ENCODE measurements around the gene DNAJC1. TPM values are rescaled to one million over a fixed set of nuclear protein-coding genes. Genes with fewer than 3 reads are reported as not detected.
A peak's percentile ranks its signal among the peaks of the same experiment; 100 is the strongest.
"Not testable (repeated sequence)": the region's sequence is repeated elsewhere in the genome, so short reads cannot be mapped to it uniquely, and the experiment has no call there.

Gene DNAJC1, protein sequence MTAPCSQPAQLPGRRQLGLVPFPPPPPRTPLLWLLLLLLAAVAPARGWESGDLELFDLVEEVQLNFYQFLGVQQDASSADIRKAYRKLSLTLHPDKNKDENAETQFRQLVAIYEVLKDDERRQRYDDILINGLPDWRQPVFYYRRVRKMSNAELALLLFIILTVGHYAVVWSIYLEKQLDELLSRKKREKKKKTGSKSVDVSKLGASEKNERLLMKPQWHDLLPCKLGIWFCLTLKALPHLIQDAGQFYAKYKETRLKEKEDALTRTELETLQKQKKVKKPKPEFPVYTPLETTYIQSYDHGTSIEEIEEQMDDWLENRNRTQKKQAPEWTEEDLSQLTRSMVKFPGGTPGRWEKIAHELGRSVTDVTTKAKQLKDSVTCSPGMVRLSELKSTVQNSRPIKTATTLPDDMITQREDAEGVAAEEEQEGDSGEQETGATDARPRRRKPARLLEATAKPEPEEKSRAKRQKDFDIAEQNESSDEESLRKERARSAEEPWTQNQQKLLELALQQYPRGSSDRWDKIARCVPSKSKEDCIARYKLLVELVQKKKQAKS
- total RNA-seq (2014; rRNA removed; shearing (Covaris generic); ENCODE audit: low replicate concordance), result 51.6 and 64.0 TPM in 2 replicates

DNA sequence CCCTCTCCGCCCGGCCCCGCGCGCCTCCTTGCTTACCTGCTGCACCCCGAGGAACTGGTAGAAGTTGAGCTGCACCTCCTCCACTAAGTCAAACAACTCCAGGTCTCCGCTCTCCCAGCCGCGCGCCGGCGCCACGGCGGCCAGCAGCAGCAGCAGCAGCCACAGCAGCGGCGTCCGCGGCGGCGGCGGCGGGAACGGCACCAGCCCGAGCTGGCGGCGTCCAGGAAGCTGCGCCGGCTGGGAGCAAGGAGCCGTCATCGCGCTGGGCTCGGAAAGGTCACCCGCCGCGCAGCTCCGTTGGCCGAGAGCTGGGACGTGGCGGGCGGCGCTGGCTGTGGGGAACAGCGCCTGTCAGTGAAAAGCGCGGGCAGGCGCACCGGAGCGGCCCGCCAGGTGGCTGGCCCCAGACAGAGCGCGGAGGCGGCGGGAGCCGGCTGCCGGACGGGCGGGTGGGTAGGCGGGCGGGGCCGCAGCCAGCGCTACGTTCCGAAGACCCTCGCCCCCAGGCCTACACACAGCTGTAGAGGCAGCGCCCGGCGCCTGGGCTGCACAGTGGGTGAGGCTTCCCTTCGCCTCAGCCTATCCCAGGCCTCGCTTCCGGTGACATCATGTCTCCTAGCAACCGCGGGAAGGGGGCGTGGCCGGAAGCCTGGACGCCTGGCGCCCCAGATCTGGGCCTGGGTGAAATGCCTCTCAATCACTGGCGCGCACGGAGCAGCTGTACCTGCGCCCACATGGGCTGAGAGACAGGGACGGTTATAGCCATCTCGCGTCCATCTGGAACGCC, at the start of gene DNAJC1:
Gene DNAJC1, minus strand, starts transcription at position 554 of the 787 bp plus-strand sequence. Its CDS starts 296 bp downstream, at position 258.
- in situ Hi-C loops (cut with HindIII; ENCODE audit: low pct_unique_long_range_greater_than_20kb, low sequenced_read_pairs), result no loop called here

DNA sequence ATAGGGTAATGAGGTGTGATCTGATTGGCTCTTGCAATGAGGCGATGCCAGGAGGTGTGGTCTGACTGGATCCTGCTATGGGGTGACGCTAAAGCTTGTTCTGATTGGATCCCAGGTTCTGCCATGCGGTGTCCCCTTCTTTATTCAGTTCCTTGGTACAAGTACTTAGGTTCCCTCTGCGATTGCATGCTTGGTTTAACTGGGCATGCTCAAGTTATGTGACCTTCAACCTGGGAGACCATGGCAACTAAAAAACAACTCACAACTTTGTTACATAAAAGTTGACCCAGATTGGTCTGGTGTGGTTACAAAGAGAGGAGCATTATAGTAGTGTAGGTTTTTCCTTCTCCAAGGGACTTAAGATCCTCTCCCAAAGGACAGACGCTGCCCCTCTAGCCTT, 49.5 kb upstream of the DNAJC1 start:
- DNase-seq (ENCODE audit: low read depth), result peak; percentile 62

More for the DNA sequence above, at the start of gene DNAJC1:
- peak; percentile 97 for DNase-seq (ENCODE audit: low read depth)

DNA sequence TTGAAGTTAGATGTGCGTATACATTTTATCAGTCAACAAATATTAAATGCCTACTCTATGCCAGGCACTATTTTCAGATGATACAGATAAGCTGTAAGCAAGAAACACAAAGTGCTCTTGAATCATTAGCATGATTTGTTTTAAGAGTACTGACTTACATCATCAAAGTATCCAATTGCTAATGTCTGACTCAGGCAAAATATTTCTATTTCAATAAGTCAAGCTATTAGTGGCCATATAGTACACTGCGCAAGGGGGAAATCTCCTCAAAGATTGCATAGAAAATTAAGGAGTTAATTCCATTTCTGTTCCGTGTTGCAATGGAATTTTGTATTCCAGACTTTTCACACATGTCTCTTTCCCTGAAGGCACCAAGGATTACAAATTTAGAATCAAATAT, 46.1 kb upstream of the DNAJC1 start:
- DNase-seq (ENCODE audit: low read depth), result no peak
- in situ Hi-C loops (cut with HindIII; ENCODE audit: low pct_unique_long_range_greater_than_20kb, low sequenced_read_pairs), result no loop called here

More for the DNA sequence above, 49.5 kb upstream of the DNAJC1 start:
- in situ Hi-C loops (cut with HindIII; ENCODE audit: low pct_unique_long_range_greater_than_20kb, low sequenced_read_pairs), result no loop called here

DNA sequence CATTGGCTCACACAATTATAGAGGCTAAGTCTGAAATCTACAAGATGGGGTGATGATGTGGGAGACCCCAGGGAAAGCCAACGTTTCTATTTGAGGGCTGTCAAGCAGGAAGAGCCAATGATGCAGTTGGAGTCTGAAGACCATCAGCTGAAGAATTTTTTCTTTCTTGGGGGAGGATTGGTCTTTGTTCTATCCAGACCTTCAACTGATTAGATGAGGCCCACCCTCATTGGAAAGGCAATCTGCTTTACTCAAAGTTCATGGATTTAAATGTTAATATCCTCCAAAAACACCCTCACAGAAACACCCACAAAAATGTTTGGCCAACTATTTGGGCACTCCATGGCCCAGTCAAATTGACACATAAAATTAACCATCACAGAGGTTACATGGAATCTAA, 44.3 kb upstream of the DNAJC1 start:
- in situ Hi-C loops (cut with HindIII; ENCODE audit: low pct_unique_long_range_greater_than_20kb, low sequenced_read_pairs), result no loop called here
- DNase-seq (ENCODE audit: low read depth), result no peak

DNA sequence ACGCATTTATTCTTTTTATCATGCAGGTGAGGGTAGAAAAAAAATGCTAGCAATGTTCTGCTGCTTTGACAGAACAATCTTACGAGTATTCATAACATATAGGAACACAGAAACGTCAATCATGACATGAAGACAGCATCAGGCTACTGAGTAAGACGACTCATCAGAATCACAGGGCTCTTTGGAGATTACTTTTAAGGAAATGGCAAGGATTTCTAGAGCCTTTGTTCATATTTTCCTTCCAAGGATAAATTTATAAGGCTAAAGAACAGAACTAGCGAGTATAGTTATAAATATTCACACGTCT, 39.8 kb upstream of the DNAJC1 start:
- in situ Hi-C loops (cut with HindIII; ENCODE audit: low pct_unique_long_range_greater_than_20kb, low sequenced_read_pairs), result no loop called here
- DNase-seq (ENCODE audit: low read depth), result peak; percentile 21

DNA sequence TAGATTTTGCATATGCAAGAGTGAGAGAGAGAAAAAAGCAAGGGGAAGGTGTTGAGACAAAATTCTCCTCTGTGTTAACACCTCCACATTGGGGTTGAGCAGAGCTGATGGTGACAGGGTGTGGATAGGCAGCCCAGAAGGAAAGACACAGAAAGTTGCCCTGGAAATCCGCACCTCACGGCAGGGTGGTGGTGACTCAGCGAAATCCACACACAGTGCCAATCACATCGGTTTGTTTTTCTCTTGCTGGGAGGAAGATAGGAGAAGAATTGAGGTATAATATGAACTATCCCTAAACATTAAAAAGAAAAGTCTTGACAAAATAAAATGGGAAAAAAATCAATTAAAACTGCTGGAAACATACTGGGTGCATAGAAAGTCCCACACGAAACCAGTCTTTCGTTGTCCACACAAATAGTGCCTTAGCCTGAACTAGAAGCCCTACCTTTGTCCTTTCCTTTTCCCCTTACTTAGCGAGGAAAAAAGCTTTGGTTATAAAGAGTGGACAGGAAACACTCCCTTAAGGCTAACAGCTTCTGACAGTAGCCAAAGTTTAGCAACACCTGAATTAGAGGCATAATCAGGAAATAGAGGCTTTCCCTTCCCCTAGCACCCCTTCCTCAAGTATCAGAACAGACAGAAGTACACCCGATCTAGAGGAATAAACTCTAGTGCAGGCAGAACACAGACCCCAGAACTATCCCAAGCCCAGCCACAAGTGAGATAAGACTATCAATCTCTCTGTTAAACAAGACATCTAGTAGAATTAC, 39.2 kb upstream of the DNAJC1 start:
- in situ Hi-C loops (cut with HindIII; ENCODE audit: low pct_unique_long_range_greater_than_20kb, low sequenced_read_pairs), result no loop called here
- DNase-seq (ENCODE audit: low read depth), result peak; percentile 81

DNA sequence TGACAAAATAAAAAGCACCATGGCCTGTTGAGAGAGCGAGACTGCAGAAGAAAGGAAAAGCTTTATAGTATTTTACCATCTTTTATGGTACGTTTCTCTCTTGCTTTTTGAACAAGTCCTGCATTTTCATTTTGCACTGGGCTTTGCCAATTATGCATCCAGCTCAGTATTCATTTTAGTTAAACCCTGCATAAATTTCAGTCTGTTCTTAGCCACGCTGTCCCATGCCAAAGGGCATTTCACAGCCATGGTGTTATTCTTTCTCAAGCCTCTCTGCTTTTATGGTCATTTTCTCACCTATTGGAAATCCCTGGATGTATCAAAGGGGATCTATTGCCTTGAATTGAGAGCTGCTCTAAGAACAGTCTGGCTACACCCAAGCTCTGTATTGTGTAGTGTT, 30.8 kb upstream of the DNAJC1 start:
- DNase-seq (ENCODE audit: low read depth), result no peak
- in situ Hi-C loops (cut with HindIII; ENCODE audit: low pct_unique_long_range_greater_than_20kb, low sequenced_read_pairs), result no loop called here

DNA sequence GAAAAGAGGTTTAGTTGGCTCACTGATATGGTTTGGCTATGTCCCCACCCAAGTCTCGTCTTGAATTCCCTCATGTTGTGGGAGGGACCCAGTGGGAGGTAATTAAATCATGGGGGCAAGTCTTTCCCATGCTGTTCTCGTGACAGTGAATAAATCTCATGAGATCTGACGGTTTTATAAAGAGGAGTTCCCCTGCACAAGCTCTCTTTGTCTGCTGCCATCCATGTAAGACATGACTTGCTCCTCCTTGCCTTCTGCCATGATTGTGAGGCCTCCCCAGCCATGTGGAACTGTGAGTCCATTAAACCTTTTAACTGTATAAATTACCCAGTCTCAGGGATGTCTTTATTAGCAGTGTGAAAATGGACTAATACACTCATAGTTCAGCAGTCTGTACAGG, 28.7 kb upstream of the DNAJC1 start:
- DNase-seq (ENCODE audit: low read depth); in situ Hi-C loops (cut with HindIII; ENCODE audit: low pct_unique_long_range_greater_than_20kb, low sequenced_read_pairs): not testable (repeated sequence)

DNA sequence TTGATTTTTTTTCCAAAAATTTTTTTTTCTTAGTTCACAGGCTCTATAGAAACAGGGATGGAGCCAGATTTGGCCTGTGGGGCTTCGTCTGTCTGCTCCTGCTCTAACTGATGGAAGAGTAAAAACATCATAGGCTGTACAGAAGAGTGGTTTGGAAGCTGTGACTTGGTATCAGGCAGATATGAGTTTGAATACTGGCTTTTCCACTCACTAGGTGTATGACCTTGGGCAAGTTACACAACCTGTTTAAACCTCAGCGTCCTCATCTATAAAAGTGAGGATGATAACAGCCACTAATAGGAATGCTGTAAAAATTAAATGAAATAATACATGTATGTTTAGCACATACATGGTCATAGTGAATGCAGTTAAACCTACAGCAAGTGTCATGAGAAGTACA, 26.9 kb upstream of the DNAJC1 start:
- DNase-seq (ENCODE audit: low read depth), result no peak
- in situ Hi-C loops (cut with HindIII; ENCODE audit: low pct_unique_long_range_greater_than_20kb, low sequenced_read_pairs), result no loop called here

DNA sequence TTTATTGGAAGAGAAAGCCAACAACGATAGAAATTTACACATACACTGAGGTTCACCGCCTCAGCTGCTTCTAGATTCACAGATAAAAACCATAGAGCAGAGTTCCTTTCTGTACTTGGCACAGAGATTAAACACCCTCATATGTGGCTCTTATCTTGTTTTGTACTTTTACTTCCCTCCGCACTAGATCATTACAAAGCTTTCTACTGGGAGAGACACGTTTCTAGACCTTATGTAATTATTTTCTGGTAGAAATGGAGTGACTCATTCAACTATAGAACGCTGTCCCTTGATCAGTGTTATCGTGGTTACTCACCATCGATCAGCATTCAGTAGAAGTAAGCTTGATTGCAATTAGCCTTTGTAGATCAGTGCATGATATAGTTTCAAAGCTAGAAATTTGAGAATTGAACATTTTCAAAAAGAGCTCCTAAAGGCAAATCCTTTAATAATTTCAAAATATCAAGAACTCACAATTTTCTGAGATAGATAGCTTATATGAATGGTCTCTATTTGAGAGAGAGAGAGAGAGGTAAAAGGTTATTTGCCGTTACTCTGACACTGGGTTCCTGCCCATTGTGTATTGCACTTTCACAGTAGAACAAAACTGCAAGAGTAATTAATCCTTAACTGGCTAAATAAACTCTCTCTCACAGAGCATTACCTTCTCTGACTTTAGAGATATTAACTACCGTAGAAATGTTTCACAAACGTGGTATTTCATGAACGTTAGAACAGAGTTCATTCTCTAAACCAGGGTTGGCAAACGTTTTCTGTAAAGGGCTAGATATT, 26.1 kb upstream of the DNAJC1 start:
- DNase-seq (ENCODE audit: low read depth), result no peak
- in situ Hi-C loops (cut with HindIII; ENCODE audit: low pct_unique_long_range_greater_than_20kb, low sequenced_read_pairs), result no loop called here

DNA sequence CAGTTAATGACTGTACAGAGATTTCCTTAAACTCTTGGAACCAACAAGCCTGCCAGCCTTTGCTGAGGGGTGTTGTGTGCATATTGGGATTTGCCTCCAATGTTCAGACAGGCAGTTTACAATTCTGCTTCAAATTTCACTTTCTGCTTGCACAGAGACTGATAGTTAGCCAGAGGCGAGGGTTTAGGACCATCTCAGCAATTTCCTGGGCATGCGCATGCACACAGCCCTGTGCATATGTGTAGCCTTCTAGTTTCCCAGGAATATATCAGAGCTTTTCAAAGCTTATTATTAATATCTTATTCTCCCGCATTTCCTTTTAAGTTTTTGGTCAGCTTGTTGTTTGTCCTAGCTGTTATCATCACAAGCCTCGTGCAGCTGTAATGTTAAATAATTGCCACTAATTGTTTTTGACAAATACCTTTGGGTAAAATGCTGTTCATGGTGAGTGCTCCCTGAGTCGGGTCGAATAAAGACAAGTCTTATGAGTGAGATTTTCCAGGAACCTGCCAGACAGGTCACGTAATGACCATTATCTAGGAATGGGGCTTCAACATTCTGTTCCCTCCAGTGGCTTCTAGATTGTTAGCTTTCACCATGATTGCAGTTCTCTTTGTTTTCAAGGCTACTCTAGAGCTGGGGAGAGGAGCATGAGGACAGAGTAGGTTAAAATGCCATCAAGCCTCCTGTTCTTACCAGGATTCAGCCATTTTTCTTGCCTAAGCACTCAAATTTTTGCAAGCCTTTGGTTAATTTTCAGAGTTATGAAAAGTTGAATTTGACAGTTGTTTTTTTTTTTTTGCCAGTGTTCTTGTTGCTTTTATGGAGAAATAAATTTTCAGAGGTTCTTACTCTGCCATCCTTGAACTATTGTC, 24.1 kb upstream of the DNAJC1 start:
- in situ Hi-C loops (cut with HindIII; ENCODE audit: low pct_unique_long_range_greater_than_20kb, low sequenced_read_pairs), result no loop called here
- no peak for DNase-seq (ENCODE audit: low read depth)

DNA sequence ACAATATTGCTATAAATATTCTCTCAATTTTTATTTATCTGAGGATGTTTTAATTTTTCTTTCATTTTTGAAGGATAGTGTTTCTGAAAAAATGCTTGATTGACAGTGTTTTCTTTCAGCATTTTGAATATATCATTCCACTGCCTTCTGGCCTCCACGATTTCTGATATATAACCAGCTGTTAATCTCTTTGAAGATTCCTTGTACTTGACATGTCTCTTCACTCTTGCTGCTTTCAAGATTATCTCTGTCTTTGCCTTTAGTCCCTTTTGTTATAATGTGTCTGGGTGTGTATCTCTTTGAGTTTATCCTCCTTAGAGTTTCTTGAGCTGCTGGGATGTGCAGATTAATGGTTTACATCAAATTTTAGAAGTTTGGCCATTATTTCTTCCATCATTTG, 22.8 kb upstream of the DNAJC1 start:
- DNase-seq (ENCODE audit: low read depth), result no peak
- in situ Hi-C loops (cut with HindIII; ENCODE audit: low pct_unique_long_range_greater_than_20kb, low sequenced_read_pairs), result no loop called here

DNA sequence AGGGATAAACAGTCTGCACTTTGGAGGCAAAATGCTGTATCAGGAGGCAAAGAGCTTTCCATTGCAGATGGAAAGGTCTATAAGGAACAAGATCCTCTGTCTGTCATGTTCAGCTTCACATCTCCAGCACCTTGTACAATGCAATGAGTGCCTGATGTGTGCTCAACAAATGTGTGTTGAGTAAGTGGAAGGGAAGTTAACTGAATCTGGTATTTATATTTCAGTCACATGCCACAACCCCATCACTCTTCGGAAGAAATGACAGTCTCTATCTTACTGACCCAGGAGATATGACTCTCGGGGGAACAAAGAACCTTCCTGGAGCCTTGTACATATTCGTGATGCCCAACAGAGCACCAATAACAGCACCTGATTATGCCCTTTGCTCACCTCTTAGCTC, 20.0 kb upstream of the DNAJC1 start:
- in situ Hi-C loops (cut with HindIII; ENCODE audit: low pct_unique_long_range_greater_than_20kb, low sequenced_read_pairs), result no loop called here
- DNase-seq (ENCODE audit: low read depth), result no peak

DNA sequence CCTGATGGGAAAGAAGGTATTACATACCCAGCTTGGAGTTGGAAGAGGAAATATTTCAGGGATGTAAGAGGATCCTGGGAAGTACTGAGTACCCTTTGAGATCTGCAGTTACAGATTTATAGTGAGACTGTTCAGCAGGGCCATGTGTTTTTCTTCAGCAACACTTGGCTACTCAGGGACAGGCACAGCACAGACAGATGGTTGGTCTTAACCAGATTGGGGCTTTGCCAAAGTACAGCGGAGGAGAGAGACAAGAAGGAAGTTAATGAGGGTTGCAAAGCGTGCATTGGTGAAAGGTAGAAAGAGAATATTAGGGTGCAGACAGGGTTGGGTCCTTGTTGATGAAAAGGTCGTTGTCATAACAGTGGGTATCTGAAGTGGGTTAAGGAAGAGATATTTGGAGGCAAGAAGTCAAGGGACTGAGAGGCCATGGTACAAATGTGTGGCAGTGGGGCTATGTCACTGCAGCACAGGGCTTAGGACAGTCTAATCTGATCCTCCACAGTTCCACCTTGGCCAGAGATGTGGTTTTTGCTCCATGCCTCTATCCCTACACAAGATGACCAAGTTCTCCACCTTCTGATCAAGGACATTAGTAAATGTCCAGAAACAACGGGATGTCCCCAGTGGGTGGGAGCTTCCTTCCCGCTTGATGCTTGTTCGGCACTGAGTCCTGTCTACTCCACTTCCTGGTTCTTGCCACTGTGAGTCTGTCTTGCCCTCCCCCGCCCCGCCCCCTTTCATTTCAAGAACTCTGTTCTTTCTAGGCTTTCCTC, 18.9 kb upstream of the DNAJC1 start:
- in situ Hi-C loops (cut with HindIII; ENCODE audit: low pct_unique_long_range_greater_than_20kb, low sequenced_read_pairs), result no loop called here
- DNase-seq (ENCODE audit: low read depth), result no peak

DNA sequence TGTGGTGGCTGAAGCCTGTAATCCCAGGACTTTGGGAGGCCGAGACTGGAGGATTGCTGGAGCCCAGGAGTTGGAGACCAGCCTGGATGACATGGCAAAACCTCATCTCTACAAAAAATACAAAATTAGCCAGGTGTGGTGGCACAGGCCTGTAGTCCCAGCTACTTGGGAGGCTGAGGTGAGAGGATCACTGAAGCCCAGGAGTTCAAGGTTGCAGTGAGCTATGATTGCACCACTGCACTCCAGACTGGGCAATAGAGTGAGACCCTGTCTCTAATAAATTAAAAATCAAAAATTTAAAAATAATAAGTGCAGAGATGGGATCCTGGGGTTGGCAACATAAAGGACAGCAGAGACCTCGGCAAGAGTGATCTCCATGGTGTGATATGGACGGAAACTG, 17.6 kb upstream of the DNAJC1 start:
- in situ Hi-C loops (cut with HindIII; ENCODE audit: low pct_unique_long_range_greater_than_20kb, low sequenced_read_pairs); DNase-seq (ENCODE audit: low read depth): not testable (repeated sequence)

DNA sequence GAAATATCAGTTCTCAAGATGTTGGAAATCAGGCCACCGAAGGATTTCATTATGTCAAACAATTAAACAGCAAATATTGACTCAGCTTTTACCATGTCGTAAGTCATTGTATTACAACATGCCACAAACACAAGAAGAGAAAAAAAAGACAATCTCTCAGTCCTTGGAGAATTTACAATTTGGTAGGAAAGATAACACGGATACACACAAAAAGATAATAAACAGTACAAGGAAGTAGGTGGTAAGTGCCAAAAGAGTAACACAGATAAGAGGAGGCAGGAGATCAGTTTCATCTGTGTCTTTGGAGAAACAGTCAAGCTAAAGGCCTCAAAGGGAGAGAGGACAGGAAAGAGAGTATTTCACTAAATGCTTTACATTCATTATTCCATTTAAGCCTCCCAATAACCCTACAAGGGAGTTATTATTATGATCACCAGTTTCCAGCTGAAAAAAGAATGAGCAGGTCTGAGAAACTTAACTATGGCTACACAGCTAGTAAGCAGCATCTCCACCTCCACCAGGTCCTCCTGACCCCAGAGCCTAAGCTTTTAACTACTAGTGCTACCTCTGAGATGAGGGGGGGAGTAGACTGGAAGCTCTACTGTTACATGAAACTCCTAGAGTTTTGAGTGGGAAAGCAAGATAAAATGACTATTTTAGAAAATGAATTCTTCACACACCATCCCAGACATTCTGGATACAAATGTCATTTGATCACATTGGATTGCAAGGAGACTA, 13.9 kb upstream of the DNAJC1 start:
- DNase-seq (ENCODE audit: low read depth), result no peak
- in situ Hi-C loops (cut with HindIII; ENCODE audit: low pct_unique_long_range_greater_than_20kb, low sequenced_read_pairs), result no loop called here
